ENCODE data around the gene VWCE.

VWCE gene

GRCh38 chr11:61307354-61307753, 12.2 kb upstream of the VWCE start:
- Histone ChIP-seq H4K20me1 (ENCODE audit: insufficient read depth, low read length, poor library complexity, severe bottlenecking) (no peaks in the 10 kb centered on the region), H3K36me3 (ENCODE audit: insufficient read depth, low read length) (peaks cover 96% of the 10 kb centered on the region), H3K79me2 (ENCODE audit: insufficient read depth, low read length) (no peaks in the 10 kb centered on the region), H3K4me2 (ENCODE audit: low read depth, low read length, poor library complexity, severe bottlenecking) (no peak overlapping the region), H3K9ac (ENCODE audit: low read depth, low read length, poor library complexity, severe bottlenecking) (no peak overlapping the region), H3K4me3 (ENCODE audit: low read length, poor library complexity, severe bottlenecking) (no peak overlapping the region), H3K9me2 (replicated peaks; ENCODE audit: low read depth, low read length) (no peaks in the 10 kb centered on the region), H3K27me3 (ENCODE audit: insufficient read depth, low read length, poor library complexity, severe bottlenecking) (no peaks in the 10 kb centered on the region), H3F3A (ENCODE audit: low read depth) (no peaks in the 10 kb centered on the region), H3K9me3 (ENCODE audit: insufficient read depth, low read depth, low read length) (no peaks in the 10 kb centered on the region), H3K4me1 (ENCODE audit: insufficient read depth, low read length, poor library complexity, severe bottlenecking) (no peaks in the 10 kb centered on the region), H2AFZ (ENCODE audit: low read length) (no peak overlapping the region)
- TF ChIP-seq EZH2phosphoT487 (IDR thresholded peaks at IDR 0.05; ENCODE audit: borderline replicate concordance) (no peak), CTCF (conservative IDR thresholded peaks at IDR 0.05; ENCODE audit: low read length) (no peak)

GRCh38 chr11:61306221-61306620, 11.1 kb upstream of the VWCE start:
- Histone ChIP-seq H3K79me2 (ENCODE audit: insufficient read depth, low read length) (no peaks in the 10 kb centered on the region), H3K9me2 (replicated peaks; ENCODE audit: low read depth, low read length) (no peaks in the 10 kb centered on the region), H3K4me2 (ENCODE audit: low read depth, low read length, poor library complexity, severe bottlenecking) (no peak overlapping the region), H2AFZ (ENCODE audit: low read length) (no peak overlapping the region), H3F3A (ENCODE audit: low read depth) (no peaks in the 10 kb centered on the region), H3K36me3 (ENCODE audit: insufficient read depth, low read length) (peaks cover 96% of the 10 kb centered on the region), H4K20me1 (ENCODE audit: insufficient read depth, low read length, poor library complexity, severe bottlenecking) (no peaks in the 10 kb centered on the region), H3K9ac (ENCODE audit: low read depth, low read length, poor library complexity, severe bottlenecking) (no peak overlapping the region), H3K4me3 (ENCODE audit: low read length, poor library complexity, severe bottlenecking) (no peak overlapping the region), H3K9me3 (ENCODE audit: insufficient read depth, low read depth, low read length) (no peaks in the 10 kb centered on the region), H3K4me1 (ENCODE audit: insufficient read depth, low read length, poor library complexity, severe bottlenecking) (no peaks in the 10 kb centered on the region), H3K27me3 (ENCODE audit: insufficient read depth, low read length, poor library complexity, severe bottlenecking) (no peaks in the 10 kb centered on the region)
- no peak for TF ChIP-seq CTCF (conservative IDR thresholded peaks at IDR 0.05; ENCODE audit: low read length)
- TF ChIP-seq EZH2phosphoT487 (IDR thresholded peaks at IDR 0.05; ENCODE audit: borderline replicate concordance) = no peak

DNA sequence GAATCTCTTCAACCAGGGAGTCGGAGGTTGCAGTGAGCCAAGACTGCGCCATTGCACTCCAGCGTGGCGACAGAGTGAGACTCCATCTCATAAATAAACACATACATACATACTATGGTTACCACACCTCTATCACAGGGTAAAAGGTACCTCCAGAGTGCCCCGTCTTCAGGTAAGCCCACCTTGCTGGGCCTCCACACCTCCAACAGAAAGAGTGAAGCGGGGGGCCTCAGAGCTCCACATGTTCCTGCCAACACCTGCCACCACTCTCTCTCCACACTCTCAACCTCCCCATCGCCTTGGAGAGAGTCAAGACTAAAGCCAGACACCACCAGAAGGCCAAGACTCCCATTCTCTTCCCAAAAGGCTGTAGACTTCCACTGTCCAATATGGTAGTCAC, 10.3 kb upstream of the VWCE start:
- TF ChIP-seq CTCF (conservative IDR thresholded peaks at IDR 0.05; ENCODE audit: low read length) (no peak), EZH2phosphoT487 (IDR thresholded peaks at IDR 0.05; ENCODE audit: borderline replicate concordance) (no peak)
- H3K9me2 ChIP-seq (replicated peaks; ENCODE audit: low read depth, low read length) = no peaks in the 10 kb centered on the region
- no peaks in the 10 kb centered on the region for H3K79me2 ChIP-seq (ENCODE audit: insufficient read depth, low read length)
- no peaks in the 10 kb centered on the region for H3F3A ChIP-seq (ENCODE audit: low read depth)
- H3K27me3 ChIP-seq (ENCODE audit: insufficient read depth, low read length, poor library complexity, severe bottlenecking) = no peaks in the 10 kb centered on the region
- no peak overlapping the region for H3K4me3 ChIP-seq (ENCODE audit: low read length, poor library complexity, severe bottlenecking)
- H3K9me3 ChIP-seq (ENCODE audit: insufficient read depth, low read depth, low read length) = no peaks in the 10 kb centered on the region
- peaks cover 96% of the 10 kb centered on the region for H3K36me3 ChIP-seq (ENCODE audit: insufficient read depth, low read length)
- H4K20me1 ChIP-seq (ENCODE audit: insufficient read depth, low read length, poor library complexity, severe bottlenecking) = no peaks in the 10 kb centered on the region
- no peak overlapping the region for H2AFZ ChIP-seq (ENCODE audit: low read length)
- H3K4me1 ChIP-seq (ENCODE audit: insufficient read depth, low read length, poor library complexity, severe bottlenecking) = no peaks in the 10 kb centered on the region
- no peak overlapping the region for H3K4me2 ChIP-seq (ENCODE audit: low read depth, low read length, poor library complexity, severe bottlenecking)
- no peak overlapping the region for H3K9ac ChIP-seq (ENCODE audit: low read depth, low read length, poor library complexity, severe bottlenecking)
